ENCODE measurements around the gene C2CD4C. TPM values are rescaled to one million over a fixed set of nuclear protein-coding genes. Genes with fewer than 3 reads are reported as not detected.

Gene C2CD4C
- total RNA-seq, 1 donor from 2014 or later: 1.1 TPM

Other genes starting within 250 kb of the C2CD4C start
- gene PLPP2, start 117.7 kb downstream of the C2CD4C start, total RNA-seq: 0.36 to 4.1 TPM (median 3.0 TPM) in 3 replicates
- gene MIER2, start 64.4 kb downstream of the C2CD4C start, total RNA-seq: 40.2 to 44.5 TPM (median 42.4 TPM) in 3 replicates
- 26.9 to 50.9 TPM (median 47.8 TPM) in 3 replicates for gene SHC2, start 51.9 kb upstream of the C2CD4C start, total RNA-seq
- gene MADCAM1, start 87.3 kb upstream of the C2CD4C start, total RNA-seq: 0.59 to 0.92 TPM (median 0.62 TPM) in 3 replicates
- gene TPGS1, start 98.3 kb upstream of the C2CD4C start, total RNA-seq: 18.3 to 22.6 TPM (median 21.3 TPM) in 3 replicates
- 41.4 to 71.1 TPM (median 66.9 TPM) in 3 replicates for gene CDC34, start 122.6 kb upstream of the C2CD4C start, total RNA-seq
- gene GZMM, start 134.9 kb upstream of the C2CD4C start, total RNA-seq: not detected in 3 replicates
- gene BSG, start 163.4 kb upstream of the C2CD4C start, total RNA-seq: 440 to 503 TPM (median 452 TPM) in 3 replicates
- 6.2 to 6.8 TPM (median 6.7 TPM) in 3 replicates for gene HCN2, start 180.7 kb upstream of the C2CD4C start, total RNA-seq
- 27.3 to 35.8 TPM (median 35.5 TPM) in 3 replicates for gene POLRMT, start 224.4 kb upstream of the C2CD4C start, total RNA-seq
- gene FGF22, start 230.7 kb upstream of the C2CD4C start, total RNA-seq: not detected in 3 replicates

Data from chondrocyte (in vitro differentiated cells).